SK-N-SH treated with all-trans-retinoic acid at 6 μM for 48 hours (cell line): Measurements from ENCODE around the gene CALHM4.
A peak's percentile ranks its signal among the peaks of the same experiment; 100 is the strongest.

Experiments
- ATAC-seq: fragments of 200-7000 bp; cut with Tn5 transposase; 3 replicates; pipeline ENCODE4 v1.9.1; 2020; ENCODE audit warnings: mild to moderate bottlenecking, moderate library complexity
- ARNTL ChIP-seq: fragments of 450-650 bp; formaldehyde crosslinking; IDR thresholded peaks from 2 replicates; pipeline ENCODE4 v1.5.0; 2020; ENCODE audit warnings: low read depth, mild to moderate bottlenecking, moderate library complexity, borderline replicate concordance
- BACH2 ChIP-seq: fragments of 250-450 bp; sonication (Bioruptor Pico); IDR thresholded peaks from 2 replicates; pipeline ENCODE4 v1.9.0; 2021; ENCODE audit warnings: mild to moderate bottlenecking, borderline replicate concordance
- CREB5 ChIP-seq: fragments of 250-450 bp; sonication (Bioruptor Pico); IDR thresholded peaks from 2 replicates; pipeline ENCODE4 v1.5.1; 2020; ENCODE audit warnings: low read depth, mild to moderate bottlenecking, moderate library complexity
- CSDC2 ChIP-seq: fragments of 250-450 bp; sonication (Bioruptor Pico); IDR thresholded peaks from 2 replicates; pipeline ENCODE4 v1.5.0; 2020; ENCODE audit warnings: mild to moderate bottlenecking, moderate library complexity
- CSRNP3 ChIP-seq: fragments of 250-450 bp; sonication (Bioruptor Pico); IDR thresholded peaks from 2 replicates; pipeline ENCODE4 v1.5.1; 2021; ENCODE audit warnings: mild to moderate bottlenecking, moderate library complexity
- ESRRG ChIP-seq: fragments of 250-450 bp; sonication (Bioruptor Pico); IDR thresholded peaks from 2 replicates; pipeline ENCODE4 v1.6.1; 2021; ENCODE audit warnings: mild to moderate bottlenecking
- GLIS3 ChIP-seq: fragments of 250-450 bp; sonication (Bioruptor Pico); IDR thresholded peaks from 2 replicates; pipeline ENCODE4 v1.5.0; 2020; ENCODE audit warnings: mild to moderate bottlenecking, moderate library complexity
- ISL1 ChIP-seq: fragments of 250-450 bp; sonication (Bioruptor Pico); IDR thresholded peaks from 2 replicates; pipeline ENCODE4 v2.1.2; 2022; ENCODE audit warnings: mild to moderate bottlenecking, moderate library complexity
- OSR1 ChIP-seq: fragments of 250-450 bp; sonication (Bioruptor Pico); IDR thresholded peaks from 2 replicates; pipeline ENCODE4 v1.8.0; 2022; ENCODE audit warnings: moderate library complexity, mild to moderate bottlenecking, inconsistent platforms
- PATZ1 ChIP-seq: fragments of 250-450 bp; sonication (Bioruptor Pico); IDR thresholded peaks from 2 replicates; pipeline ENCODE4 v1.8.0; 2020; ENCODE audit warnings: mild to moderate bottlenecking, moderate library complexity, borderline replicate concordance
- PPARA ChIP-seq: fragments of 250-450 bp; sonication (Bioruptor Pico); IDR thresholded peaks from 2 replicates; pipeline ENCODE4 v1.5.0; 2020; ENCODE audit warnings: mild to moderate bottlenecking, borderline replicate concordance
- RARB ChIP-seq: fragments of 250-450 bp; sonication (Bioruptor Pico); IDR thresholded peaks from 2 replicates; pipeline ENCODE4 v1.8.0; 2021; ENCODE audit warnings: mild to moderate bottlenecking, moderate library complexity
- SNAI2 ChIP-seq: fragments of 250-450 bp; sonication (Bioruptor Pico); IDR thresholded peaks from 2 replicates; pipeline ENCODE4 v1.5.0; 2020; ENCODE audit warnings: mild to moderate bottlenecking, moderate library complexity
- TCF4 ChIP-seq: fragments of 250-450 bp; sonication (Bioruptor Pico); IDR thresholded peaks from 2 replicates; pipeline ENCODE4 v1.8.0; 2021; ENCODE audit warnings: mild to moderate bottlenecking, moderate library complexity, borderline replicate concordance
- TOX ChIP-seq: fragments of 250-450 bp; sonication (Bioruptor Pico); IDR thresholded peaks from 2 replicates; pipeline ENCODE4 v1.8.0; 2021; ENCODE audit warnings: mild to moderate bottlenecking, moderate library complexity, borderline replicate concordance
- TSHZ2 ChIP-seq: fragments of 250-450 bp; sonication (Bioruptor Pico); IDR thresholded peaks from 2 replicates; pipeline ENCODE4 v1.5.0; 2020; ENCODE audit warnings: mild to moderate bottlenecking, moderate library complexity
- ZC3H10 ChIP-seq: fragments of 250-450 bp; sonication (Bioruptor Pico); IDR thresholded peaks from 2 replicates; pipeline ENCODE4 v1.5.1; 2021; ENCODE audit warnings: mild to moderate bottlenecking, moderate library complexity
- ZFP3 ChIP-seq: fragments of 250-450 bp; sonication (Bioruptor Pico); IDR thresholded peaks from 2 replicates; pipeline ENCODE4 v1.5.0; 2020; ENCODE audit warnings: mild to moderate bottlenecking, moderate library complexity
- ZFP30 ChIP-seq: fragments of 450-650 bp; formaldehyde crosslinking; IDR thresholded peaks from 2 replicates; pipeline ENCODE4 v1.5.0; 2022; ENCODE audit warnings: mild to moderate bottlenecking, moderate library complexity
- ZNF565 ChIP-seq: fragments of 450-650 bp; formaldehyde crosslinking; conservative IDR thresholded peaks from 2 replicates; pipeline ENCODE4 v1.5.0; 2020; ENCODE audit warnings: low read depth, mild to moderate bottlenecking, moderate library complexity
- ZNF70 ChIP-seq: fragments of 450-650 bp; formaldehyde crosslinking; IDR thresholded peaks from 2 replicates; pipeline ENCODE4 v1.5.0; 2020; ENCODE audit warnings: mild to moderate bottlenecking, moderate library complexity
- ZNF8 ChIP-seq: fragments of 450-650 bp; formaldehyde crosslinking; IDR thresholded peaks from 2 replicates; pipeline ENCODE4 v1.5.0; 2020; ENCODE audit warnings: mild to moderate bottlenecking, moderate library complexity
- TF ChIP-seq, protein P1 (sequence below): fragments of 250-450 bp; sonication (Bioruptor Pico); IDR thresholded peaks from 2 replicates; pipeline ENCODE4 v1.8.0; 2021; ENCODE audit warnings: low read depth, mild to moderate bottlenecking, moderate library complexity, borderline replicate concordance

CALHM4 gene

DNA sequence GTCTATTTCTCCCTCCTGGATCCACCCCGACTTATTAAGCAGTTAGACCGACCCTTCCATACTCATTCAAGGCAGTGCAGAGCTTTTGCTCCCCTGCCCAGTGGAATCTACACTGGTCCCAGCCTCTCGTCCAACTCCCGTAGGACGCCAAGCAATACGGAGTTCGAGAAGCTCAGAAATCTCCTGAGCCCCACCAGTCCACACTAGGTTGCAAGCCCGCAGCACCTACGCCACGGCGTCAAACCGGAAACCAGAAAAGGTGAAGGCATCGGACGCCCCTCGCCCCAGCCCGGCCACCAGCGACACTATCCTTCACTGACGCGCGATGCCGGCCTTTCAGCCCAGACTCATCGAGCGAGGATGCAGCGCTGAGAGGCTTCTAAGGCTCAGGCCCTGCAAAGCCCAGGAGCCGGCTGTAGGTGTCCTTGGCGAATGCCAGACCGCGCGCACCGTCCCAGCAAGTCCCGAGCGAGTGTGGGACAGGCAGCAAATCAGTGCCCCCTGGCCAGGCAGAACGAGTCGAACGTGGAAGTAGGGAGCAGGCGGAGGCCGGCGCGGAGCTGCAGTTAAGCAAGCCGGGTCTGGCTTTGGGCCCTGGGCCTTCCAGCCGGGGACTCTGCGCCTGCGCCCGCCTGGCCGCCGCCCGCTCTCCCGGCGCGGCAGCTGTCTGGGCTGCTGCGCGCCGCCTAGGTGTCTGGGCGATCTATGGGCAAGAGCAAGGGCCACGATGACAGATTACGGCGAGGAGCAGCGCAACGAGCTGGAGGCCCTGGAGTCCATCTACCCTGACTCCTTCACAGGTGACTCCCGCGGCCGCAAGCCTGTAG is 17.5 kb downstream of the CALHM4 start, which contains the start of gene RWDD1 (continued):
- TF ChIP-seq CSRNP3 (CRISPR knock-in tag) (no peak), CREB5 (no peak), ZNF565 (CRISPR knock-in tag) (no peak), BACH2 (CRISPR knock-in tag) (no peak), GLIS3 (no peak), ZFP3 (CRISPR knock-in tag) (no peak), SNAI2 (CRISPR knock-in tag) (no peak)

DNA sequence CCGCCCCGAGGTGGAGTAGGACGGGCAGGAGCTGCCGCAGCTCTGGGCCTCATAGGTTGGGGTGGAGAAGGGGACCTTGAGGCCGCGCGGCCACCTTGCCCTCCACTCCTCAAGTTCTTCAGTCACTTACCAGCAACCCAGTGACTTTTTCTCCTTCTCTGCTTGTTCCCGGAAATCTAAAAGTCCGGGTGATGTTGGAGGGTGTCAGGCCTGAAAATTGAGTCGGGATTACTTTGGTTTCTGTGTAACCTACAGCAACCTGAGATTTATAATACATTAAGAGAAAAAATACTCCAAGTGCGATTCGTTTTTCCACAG is 18.1 kb downstream of the CALHM4 start:
- TF ChIP-seq TCF4 = no peak
- TF ChIP-seq CSDC2 (CRISPR knock-in tag) = no peak
- TF ChIP-seq ISL1 = no peak
- no peak for TF ChIP-seq TOX (CRISPR knock-in tag)
- TF ChIP-seq ZC3H10 = no peak
- no peak for TF ChIP-seq ZNF70
- TF ChIP-seq BACH2 (CRISPR knock-in tag) = no peak
- TF ChIP-seq, all 23 proteins: peak for 0
- no peak for ATAC-seq

DNA sequence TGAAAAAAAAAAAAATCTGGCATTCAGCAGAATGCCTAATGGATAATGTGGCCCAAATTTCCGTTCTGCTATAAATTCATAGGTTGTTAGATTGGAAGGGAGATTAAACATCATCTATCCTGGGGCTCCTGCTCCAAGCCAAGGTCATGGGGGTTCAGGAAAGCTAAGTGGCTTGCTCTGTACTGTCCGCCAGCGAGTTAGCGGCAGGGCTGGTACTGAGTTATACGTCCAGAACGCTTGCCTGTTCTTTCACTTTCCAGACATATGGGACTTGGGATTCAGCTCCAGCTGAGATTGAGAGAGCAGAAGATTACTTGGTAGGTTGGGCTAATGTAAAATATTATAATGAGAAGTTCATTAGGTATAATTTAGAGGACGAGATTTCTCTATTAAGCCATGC is 18.6 kb downstream of the CALHM4 start:
- peak; percentile 51 for ATAC-seq
- TF ChIP-seq, protein P1, sequence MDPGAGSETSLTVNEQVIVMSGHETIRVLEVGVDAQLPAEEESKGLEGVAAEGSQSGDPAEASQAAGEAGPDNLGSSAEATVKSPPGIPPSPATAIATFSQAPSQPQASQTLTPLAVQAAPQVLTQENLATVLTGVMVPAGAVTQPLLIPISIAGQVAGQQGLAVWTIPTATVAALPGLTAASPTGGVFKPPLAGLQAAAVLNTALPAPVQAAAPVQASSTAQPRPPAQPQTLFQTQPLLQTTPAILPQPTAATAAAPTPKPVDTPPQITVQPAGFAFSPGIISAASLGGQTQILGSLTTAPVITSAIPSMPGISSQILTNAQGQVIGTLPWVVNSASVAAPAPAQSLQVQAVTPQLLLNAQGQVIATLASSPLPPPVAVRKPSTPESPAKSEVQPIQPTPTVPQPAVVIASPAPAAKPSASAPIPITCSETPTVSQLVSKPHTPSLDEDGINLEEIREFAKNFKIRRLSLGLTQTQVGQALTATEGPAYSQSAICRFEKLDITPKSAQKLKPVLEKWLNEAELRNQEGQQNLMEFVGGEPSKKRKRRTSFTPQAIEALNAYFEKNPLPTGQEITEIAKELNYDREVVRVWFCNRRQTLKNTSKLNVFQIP (CRISPR knock-in tag) = no peak
- TF ChIP-seq ESRRG = no peak
- TF ChIP-seq CSRNP3 (CRISPR knock-in tag) = no peak
- TF ChIP-seq TSHZ2 = no peak
- TF ChIP-seq ZFP3 (CRISPR knock-in tag) = no peak
- TF ChIP-seq ARNTL (CRISPR knock-in tag) = no peak
- TF ChIP-seq CSDC2 (CRISPR knock-in tag) = no peak
- TF ChIP-seq PPARA = no peak
- no peak for TF ChIP-seq ISL1
- TF ChIP-seq PATZ1 (CRISPR knock-in tag) = no peak
- no peak for TF ChIP-seq OSR1 (CRISPR knock-in tag)
- TF ChIP-seq ZNF8 (CRISPR knock-in tag) = no peak
- TF ChIP-seq GLIS3 = no peak
- TF ChIP-seq ZFP30 (CRISPR knock-in tag) = no peak
- no peak for TF ChIP-seq RARB (CRISPR knock-in tag)
- TF ChIP-seq ZNF70 = no peak
- TF ChIP-seq ZNF565 (CRISPR knock-in tag) = no peak
